GM21381 (cell line): ENCODE measurements around the gene ZNF546.
"Not testable (repeated sequence)": the region's sequence is repeated elsewhere in the genome, so short reads cannot be mapped to it uniquely, and the experiment has no call there.

ENCODE experiments used
- ATAC-seq: cut with Tn5 transposase; IDR thresholded peaks from one replicate; pipeline ENCODE4 v1.9.1; 2021; ENCODE audit warnings: mild to moderate bottlenecking, moderate library complexity; ENCODE audit not compliant: unreplicated experiment

Gene ZNF546

DNA sequence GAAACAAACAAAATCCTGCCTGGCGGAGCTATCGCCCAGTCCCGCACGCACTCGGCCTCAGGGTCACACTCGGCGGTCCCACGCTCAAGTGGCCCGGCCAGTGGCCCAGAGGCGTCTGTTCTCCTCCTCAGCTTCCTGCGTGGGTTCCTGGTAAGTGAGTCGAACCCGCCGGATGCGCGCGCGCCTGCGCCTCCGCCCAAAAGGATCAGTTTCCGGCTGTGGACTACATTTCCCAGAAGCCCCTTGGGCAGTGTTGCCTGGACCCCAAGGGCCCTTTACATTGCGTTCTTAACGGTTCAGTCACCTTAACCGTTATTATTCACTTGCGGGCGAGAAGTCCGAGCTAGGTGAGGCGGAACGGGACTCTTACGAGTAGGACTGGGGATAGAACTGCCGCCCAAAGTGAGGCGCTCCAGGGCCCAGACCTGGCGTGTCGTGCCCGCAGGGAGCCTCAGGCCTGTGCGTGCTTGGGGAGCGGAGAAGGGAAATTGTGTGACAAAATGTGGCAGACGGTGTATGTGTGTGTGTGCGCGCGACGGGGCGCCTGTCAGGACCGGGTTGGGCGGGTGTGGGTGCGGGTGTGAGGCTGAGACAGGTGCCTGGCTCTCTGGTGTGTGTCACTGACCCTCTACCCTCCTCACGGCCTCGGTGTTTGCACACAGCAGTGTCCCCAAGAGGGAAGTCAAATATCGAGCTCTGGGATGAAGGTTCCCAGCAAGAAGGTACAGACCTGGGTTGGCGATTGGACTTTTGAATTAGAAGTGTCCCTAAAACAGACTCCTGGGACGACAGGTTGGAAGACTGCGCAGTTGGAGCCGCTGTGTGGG, at the start of gene ZNF546:
Gene ZNF546 (plus strand): TSS at position 250 of the 827 bp plus-strand sequence. CDS start 1,267 bp downstream, outside the sequence.
- ATAC-seq = peak; percentile 85

GRCh38 chr19:39949026-39949747, 47.7 kb upstream of the ZNF546 start:
- ATAC-seq = no peak

DNA sequence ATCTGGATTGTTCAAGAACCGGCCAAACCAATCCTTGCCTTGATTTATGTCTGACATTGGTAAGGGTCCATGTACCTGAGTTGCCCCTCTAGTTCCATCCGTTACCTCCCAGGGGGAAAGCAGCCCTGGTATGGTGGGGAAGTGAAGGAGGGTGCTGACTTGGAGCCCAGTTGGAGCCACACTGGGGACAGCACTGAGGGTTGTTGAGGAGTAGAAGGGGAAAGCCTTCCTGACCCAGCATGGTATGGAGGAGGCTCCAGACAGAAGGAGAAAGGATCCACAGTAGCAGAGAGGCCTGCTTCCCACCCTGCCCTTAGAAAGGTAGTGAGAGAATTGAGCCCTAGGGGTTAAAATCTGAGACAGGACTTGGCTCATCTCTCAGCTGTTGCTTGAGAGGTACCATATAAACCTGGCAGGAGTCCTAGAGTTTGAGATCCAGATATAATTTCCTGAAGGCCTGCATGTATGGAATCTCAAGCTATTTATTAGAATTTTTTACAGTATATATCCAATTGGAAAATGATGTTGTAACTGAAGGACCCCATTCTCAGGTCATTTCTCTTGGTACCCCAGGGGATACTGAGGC, 45.7 kb upstream of the ZNF546 start:
- no peak for ATAC-seq

DNA sequence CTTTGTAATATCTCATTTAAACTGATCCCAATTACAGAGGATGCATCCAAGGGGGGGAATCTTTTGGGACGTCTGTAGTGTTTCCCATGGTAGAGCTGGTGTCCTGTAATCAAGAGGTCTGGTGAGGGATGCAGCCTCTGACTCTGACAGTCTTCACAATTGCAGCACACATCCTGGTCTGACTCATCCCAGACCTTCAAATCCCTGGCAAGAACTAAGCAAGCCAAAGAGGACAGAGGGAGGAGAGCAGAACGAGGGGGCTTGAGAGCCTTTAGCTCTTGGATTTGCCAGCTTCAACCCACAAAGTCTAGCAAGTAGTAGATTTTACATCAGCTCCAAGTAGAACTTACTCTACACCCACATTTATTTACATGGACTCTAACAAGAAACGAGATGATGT, 45.2 kb upstream of the ZNF546 start:
- ATAC-seq = no peak

DNA sequence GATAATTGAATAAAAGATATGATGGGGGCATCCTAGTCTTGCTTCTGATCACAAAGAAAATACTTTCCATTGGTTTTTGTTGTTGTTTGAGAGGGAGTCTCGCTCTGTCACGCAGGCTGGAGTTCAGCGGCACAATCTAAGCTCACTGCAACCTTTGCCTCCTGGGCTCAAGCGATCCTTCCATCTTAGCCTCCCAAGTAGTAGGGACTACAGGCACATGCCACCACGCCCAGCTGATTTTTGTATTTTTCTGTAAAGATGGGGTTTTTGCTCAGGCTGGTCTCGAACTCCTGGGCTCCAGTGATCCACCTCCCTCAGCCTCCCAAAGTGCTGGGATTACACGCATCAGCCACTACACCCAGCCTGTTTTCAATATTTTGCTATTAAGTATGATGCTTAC, 42.9 kb upstream of the ZNF546 start:
- no peak for ATAC-seq

GRCh38 chr19:39957886-39958285, 39.0 kb upstream of the ZNF546 start:
- not testable (repeated sequence) for ATAC-seq

- not testable (repeated sequence) for ATAC-seq
Measured at GRCh38 chr19:39958942-39959341, 37.9 kb upstream of the ZNF546 start.

- not testable (repeated sequence) for ATAC-seq
Measured at GRCh38 chr19:39959407-39959806, 37.5 kb upstream of the ZNF546 start.

- no peak for ATAC-seq
Measured at GRCh38 chr19:39963898-39964297, 33.0 kb upstream of the ZNF546 start.

DNA sequence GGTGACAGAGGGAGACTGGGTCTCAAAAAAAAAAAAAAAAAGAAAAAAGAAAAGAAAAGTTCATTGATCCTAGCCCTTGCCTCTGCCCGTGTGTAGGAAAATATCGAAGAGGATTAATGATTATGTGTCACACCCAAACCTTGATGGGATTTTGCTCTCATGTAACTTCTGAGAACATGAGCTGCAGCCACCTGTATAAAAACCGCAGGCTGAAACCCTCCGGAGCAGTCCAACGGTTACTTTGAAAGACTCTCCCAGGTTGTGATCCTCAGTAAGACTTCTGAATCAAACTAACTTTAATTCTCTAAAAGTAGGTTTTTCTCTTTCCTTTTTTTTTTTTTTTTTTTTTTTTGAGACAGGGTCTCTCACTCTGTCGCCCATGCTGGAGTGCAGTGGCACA, 30.2 kb upstream of the ZNF546 start:
- ATAC-seq = no peak

DNA sequence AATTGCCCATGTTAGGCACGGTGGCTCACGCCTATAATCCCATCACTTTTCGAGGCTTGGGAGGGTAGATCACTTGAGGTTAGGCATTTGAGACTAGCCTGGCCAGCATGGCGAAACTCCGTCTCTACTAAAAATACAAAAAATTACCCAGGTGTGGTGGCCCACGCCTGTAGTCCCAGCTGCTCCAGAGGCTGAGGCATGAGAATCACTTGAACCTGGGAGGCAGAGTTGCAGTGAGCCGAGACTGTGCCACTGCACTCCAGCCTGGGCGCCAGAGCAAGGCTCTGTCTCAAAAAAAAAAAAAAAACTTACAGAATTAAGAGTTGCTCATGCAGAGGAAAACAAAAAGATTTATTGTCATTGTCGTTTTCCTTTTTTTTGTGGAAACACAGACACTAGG, 29.3 kb upstream of the ZNF546 start:
- ATAC-seq = no peak

GRCh38 chr19:39968789-39969188, 28.1 kb upstream of the ZNF546 start:
- no peak for ATAC-seq

- no peak for ATAC-seq
Measured at GRCh38 chr19:39969266-39969665, 27.6 kb upstream of the ZNF546 start.

DNA sequence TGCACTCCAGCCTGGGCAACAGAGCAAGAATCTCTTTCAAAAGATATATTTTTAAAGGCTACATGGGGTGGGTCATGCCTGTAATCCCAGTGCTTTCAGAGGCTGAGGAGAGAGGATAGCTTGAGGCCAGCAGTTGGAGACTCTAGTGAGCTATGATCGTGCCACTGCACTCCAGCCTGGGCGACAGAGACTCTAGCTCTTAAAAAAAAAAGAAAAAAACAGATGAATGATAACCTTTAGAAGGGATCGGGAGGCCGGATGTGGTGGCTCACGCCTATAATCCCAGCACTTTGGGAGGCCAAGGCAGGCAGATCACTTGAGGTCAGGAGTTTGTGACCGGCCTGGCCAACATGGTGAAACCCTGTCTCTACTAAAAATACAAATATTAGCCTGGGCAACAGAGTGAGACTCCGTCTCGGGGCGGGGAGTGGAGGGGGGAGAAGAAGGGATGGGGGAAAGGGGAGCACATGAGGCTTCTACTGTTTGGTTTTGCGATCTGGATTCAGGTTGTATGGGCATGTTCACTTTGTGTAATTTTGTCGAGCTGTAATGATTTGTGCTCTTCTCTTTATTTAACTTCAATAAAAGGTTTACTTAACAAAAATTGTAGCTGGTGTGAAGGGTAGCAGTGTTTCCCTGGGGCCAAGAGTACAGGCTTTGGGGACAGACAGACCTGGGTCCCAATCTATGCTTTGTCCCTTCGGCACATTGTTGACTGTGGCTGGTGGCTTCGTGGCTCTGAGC, 27.0 kb upstream of the ZNF546 start:
- ATAC-seq = no peak

DNA sequence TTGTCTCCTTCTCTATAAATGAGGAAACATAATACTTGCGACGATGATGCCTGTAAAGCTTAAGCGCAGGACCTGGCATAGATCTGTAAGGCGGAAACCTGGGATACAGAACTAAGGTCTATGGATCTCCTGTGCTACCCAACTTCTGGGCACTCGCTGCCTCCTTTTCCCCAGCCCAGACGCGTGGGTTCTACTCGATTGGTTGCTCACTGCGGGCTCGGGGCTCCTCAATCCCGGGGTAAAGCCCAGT, 26.5 kb upstream of the ZNF546 start:
- peak; percentile 11 for ATAC-seq

- peak; percentile 94 for ATAC-seq
Measured at GRCh38 chr19:39970675-39971379, 26.0 kb upstream of the ZNF546 start, which contains the start of gene PSMC4. Gene PSMC4 (plus strand): TSS chr19:39971165. CDS start chr19:39971203, 38 bp downstream.

- ATAC-seq = no peak
Measured at GRCh38 chr19:39971380-39972035, 25.4 kb upstream of the ZNF546 start.

DNA sequence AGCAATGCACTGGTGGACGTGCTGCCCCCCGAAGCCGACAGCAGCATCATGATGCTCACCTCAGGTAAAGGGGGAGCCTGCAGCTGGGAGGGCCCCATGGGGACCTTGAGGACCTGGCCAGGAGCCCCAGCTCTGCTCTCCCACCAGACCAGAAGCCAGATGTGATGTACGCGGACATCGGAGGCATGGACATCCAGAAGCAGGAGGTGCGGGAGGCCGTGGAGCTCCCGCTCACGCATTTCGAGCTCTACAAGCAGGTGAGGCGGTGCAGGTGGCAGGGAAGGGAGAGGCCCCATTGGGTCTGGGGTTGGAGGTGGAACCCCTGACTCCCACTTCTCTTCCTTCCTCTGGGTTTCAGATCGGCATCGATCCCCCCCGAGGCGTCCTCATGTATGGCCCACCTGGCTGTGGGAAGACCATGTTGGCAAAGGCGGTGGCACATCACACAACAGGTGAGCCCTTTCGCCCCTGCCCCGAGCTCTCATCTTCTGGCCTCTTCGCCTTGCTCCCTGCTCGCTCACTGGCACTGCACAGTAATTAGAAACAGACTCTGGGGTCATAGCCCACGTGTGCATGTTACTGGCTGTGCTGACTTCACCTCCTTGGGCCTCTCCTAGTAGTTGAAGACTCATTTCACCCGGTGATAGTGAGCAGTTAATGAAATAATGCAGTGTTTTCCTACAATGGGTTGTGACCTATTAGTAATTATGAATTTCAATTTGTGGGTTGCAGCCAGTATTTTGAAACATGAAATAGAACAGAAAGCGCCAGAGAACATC, 22.3 kb upstream of the ZNF546 start:
- ATAC-seq = no peak

DNA sequence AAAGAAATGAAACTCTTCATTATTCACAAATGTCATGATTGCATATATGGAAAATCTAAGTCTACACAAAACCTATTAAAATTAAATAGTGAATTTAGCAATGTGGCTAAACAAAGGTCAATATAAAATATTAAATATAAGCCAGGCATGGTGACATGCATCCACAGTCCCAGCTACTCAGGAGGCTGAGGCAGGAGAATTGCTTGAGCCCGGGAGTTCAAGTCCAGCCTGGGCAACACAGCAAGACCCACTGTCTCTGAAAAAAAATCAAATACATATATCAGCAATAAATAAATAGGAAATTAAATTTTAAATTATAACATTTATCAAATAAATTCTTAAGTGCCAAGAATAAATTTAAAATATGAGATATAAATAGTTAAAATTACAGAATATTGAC, 14.0 kb upstream of the ZNF546 start:
- ATAC-seq = no peak
